RWPE2 (cell line): ENCODE data around the gene ATF7.

Experiments
- ATAC-seq: fragments of 200-7000 bp; cut with Tn5 transposase; 3 replicates; pipeline ENCODE4 v1.9.1; 2021; ENCODE audit warnings: low read depth
- DNase-seq: peaks from one replicate; pipeline ENCODE4 v3.0.0-alpha.2; 2020; ENCODE audit warnings: low spot score
- H3K27ac ChIP-seq: fragments of 450-650 bp; 2 replicates; pipeline ENCODE4 v1.5.1; 2017; ENCODE audit warnings: mild to moderate bottlenecking; ENCODE audit not compliant: poor library complexity, severe bottlenecking
- H3K27me3 ChIP-seq: fragments of 250-450 bp; sonication (Bioruptor Pico); 2 replicates; pipeline ENCODE4 v1.5.1; 2021; ENCODE audit warnings: mild to moderate bottlenecking, moderate library complexity; ENCODE audit not compliant: insufficient read depth, poor library complexity, severe bottlenecking
- H3K36me3 ChIP-seq: fragments of 250-450 bp; sonication (Bioruptor Pico); 2 replicates; pipeline ENCODE4 v1.5.1; 2020; ENCODE audit warnings: low read depth, mild to moderate bottlenecking, moderate library complexity
- H3K4me1 ChIP-seq: fragments of 250-450 bp; sonication (Bioruptor Pico); 2 replicates; pipeline ENCODE4 v1.5.1; 2021; ENCODE audit warnings: mild to moderate bottlenecking, moderate library complexity; ENCODE audit not compliant: insufficient read depth, poor library complexity, severe bottlenecking
- H3K4me3 ChIP-seq: fragments of 250-450 bp; sonication (Bioruptor Pico); 2 replicates; pipeline ENCODE4 v1.5.1; 2021; ENCODE audit warnings: mild to moderate bottlenecking, moderate library complexity; ENCODE audit not compliant: severe bottlenecking
- H3K9me3 ChIP-seq: fragments of 250-450 bp; sonication (Bioruptor Pico); 2 replicates; pipeline ENCODE4 v1.5.1; 2021; ENCODE audit warnings: mild to moderate bottlenecking, moderate library complexity; ENCODE audit not compliant: severe bottlenecking
- TF ChIP-seq, protein P1 (sequence below): fragments of 450-650 bp; IDR thresholded peaks from one replicate; pipeline ENCODE4 v1.5.1; 2017; ENCODE audit warnings: mild to moderate bottlenecking, moderate library complexity; ENCODE audit not compliant: poor library complexity, severe bottlenecking

Gene ATF7

DNA sequence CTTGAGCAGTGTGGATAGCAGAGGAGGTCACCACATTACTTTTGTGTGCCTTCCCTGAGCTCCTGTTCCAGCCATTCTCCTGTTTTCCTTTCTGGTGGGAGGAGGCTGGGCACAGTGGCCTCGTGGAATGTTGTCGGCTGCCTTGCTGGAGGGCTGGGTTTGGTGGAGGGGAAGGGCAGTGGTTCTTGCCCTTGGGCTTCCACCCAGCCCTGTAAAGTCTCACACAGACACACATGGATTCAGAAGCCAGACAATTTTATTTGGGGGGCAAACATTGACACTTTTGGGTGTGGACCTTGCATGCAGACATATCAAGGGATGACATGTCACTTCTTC lies 119.8 kb downstream of the ATF7 start:
- TF ChIP-seq, protein P1, sequence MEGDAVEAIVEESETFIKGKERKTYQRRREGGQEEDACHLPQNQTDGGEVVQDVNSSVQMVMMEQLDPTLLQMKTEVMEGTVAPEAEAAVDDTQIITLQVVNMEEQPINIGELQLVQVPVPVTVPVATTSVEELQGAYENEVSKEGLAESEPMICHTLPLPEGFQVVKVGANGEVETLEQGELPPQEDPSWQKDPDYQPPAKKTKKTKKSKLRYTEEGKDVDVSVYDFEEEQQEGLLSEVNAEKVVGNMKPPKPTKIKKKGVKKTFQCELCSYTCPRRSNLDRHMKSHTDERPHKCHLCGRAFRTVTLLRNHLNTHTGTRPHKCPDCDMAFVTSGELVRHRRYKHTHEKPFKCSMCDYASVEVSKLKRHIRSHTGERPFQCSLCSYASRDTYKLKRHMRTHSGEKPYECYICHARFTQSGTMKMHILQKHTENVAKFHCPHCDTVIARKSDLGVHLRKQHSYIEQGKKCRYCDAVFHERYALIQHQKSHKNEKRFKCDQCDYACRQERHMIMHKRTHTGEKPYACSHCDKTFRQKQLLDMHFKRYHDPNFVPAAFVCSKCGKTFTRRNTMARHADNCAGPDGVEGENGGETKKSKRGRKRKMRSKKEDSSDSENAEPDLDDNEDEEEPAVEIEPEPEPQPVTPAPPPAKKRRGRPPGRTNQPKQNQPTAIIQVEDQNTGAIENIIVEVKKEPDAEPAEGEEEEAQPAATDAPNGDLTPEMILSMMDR, result no peak
- ATAC-seq (no peak), DNase-seq (no peak)
- no peaks in the 10 kb centered on the region for H3K4me1 ChIP-seq
- H3K27me3 ChIP-seq, result no peaks in the 10 kb centered on the region
- no peak overlapping the region for H3K4me3 ChIP-seq
- no peaks in the 10 kb centered on the region for H3K9me3 ChIP-seq
- H3K27ac ChIP-seq, result no peak overlapping the region
- H3K36me3 ChIP-seq, result peaks cover 4% of the 10 kb centered on the region; the same call in 1 of the 2 replicates

DNA sequence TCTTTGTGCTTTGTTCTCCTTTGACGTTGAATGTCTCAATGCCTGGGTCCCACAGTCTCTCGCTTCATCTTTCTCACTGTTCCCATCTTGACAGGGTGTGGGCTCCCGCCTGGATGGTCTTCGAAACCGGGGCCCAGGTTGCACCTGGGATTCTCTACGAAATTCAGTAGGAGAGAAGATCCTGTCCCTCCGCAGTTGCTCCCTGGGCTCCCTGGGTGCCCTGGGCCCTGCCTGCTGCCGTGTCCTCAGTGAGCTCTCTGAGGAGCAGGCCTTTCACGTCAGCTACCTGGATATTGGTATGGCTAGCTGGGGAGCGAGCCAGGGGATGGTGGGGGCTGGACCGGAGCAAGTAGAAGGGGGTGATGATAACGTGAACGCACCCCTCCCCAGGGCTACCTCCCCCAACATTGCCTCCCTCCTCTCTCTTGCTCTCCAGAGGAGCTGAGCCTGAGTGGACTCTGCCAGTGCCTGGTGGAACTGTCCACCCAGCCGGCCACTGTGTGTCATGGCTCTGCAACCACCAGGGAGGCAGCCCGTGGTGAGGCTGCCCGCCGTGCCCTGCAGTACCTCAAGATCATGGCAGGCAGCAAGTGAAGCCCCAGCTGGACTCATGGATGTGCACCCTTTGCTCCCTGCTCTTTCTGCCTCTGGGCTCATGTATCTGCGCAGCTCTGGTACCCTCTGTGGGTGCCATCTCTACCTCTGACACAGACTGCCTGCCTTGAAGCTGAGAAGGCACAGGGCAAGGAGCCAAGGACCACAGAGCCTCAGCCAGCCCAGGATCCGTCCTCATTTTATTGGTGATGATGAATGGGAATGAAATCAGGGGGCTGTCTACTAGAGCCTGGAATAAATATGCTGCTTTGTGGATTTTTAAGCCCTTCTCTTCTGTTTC lies 120.4 kb downstream of the ATF7 start:
- Histone ChIP-seq H3K27ac (no peak overlapping the region), H3K36me3 (peaks cover 4% of the 10 kb centered on the region; the same call in 1 of the 2 replicates), H3K4me3 (no peak overlapping the region), H3K9me3 (no peaks in the 10 kb centered on the region), H3K4me1 (no peaks in the 10 kb centered on the region), H3K27me3 (no peaks in the 10 kb centered on the region)
- TF ChIP-seq, protein P1, result no peak
- ATAC-seq, result no peak
- DNase-seq, result no peak

DNA sequence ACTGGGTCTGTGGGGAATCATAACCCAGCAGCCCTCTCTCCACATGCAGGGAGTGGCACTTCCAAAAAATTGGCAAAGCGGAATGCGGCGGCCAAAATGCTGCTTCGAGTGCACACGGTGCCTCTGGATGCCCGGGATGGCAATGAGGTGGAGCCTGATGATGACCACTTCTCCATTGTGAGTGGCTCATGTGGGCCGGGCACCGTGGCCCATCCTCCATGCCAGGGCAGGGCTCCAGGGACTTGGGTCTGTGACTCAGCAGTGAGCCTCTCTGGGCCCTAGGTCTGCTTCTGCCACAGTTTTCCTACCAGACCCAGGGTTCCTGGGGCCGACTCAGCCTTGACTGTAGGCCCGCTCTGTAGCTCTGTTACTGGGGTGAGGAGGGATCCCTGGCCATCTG lies 121.1 kb downstream of the ATF7 start:
- Histone ChIP-seq H3K36me3 (peaks cover 4% of the 10 kb centered on the region; the same call in 1 of the 2 replicates), H3K27ac (no peak overlapping the region)
- no peak for DNase-seq

DNA sequence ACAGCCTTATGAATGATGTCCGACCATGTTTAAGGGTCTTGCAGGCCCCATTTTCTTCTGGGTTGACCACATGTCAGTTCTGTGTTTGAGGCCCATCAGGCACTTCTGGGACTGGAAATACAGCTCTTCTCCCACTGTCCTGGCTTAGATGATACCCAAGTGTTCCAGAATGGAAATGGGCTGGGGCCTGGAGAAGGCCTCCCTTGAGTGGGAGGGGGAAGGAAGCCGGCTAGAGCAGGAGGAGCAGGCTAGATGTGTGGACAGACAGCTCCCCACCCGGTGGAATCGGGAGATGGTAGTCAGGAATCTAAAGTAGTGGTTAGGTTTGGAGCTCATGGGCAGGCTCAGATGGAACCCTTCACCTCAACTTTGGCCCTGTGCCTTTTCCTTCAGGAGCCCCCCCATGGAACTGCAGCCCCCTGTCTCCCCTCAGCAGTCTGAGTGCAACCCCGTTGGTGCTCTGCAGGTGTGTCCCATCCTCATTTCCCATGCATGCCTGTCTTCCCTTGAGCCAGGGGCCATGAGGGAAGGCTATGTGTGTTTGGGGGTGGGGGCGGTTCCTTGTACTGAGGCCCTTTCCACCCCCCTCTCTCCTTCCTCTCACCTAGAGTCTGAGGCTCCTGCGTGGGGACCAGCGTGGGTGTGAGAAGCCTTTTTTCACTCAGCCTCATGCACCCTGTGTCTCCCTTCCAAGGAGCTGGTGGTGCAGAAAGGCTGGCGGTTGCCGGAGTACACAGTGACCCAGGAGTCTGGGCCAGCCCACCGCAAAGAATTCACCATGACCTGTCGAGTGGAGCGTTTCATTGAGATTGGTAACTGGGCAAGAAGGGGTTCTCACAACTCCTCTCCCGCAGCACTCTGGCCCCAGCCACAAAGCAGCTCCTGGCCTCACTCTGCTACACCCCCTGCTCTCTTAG lies 121.9 kb downstream of the ATF7 start:
- H3K27me3 ChIP-seq, result no peaks in the 10 kb centered on the region
- H3K27ac ChIP-seq, result no peak overlapping the region
- ATAC-seq, result no peak

More for the DNA sequence above, 121.1 kb downstream of the ATF7 start:
- H3K9me3 ChIP-seq, result no peaks in the 10 kb centered on the region
- ATAC-seq, result no peak
- no peaks in the 10 kb centered on the region for H3K27me3 ChIP-seq
- H3K4me1 ChIP-seq, result no peaks in the 10 kb centered on the region
- H3K4me3 ChIP-seq, result no peak overlapping the region
- TF ChIP-seq, protein P1, result no peak

More for the DNA sequence above, 121.9 kb downstream of the ATF7 start:
- TF ChIP-seq, protein P1, result no peak
- H3K4me1 ChIP-seq, result no peaks in the 10 kb centered on the region
- DNase-seq, result no peak
- no peak overlapping the region for H3K4me3 ChIP-seq
- H3K9me3 ChIP-seq, result no peaks in the 10 kb centered on the region
- H3K36me3 ChIP-seq, result peaks cover 4% of the 10 kb centered on the region; the same call in 1 of the 2 replicates
